ENCODE data around the gene KNCN.

KNCN gene

DNA sequence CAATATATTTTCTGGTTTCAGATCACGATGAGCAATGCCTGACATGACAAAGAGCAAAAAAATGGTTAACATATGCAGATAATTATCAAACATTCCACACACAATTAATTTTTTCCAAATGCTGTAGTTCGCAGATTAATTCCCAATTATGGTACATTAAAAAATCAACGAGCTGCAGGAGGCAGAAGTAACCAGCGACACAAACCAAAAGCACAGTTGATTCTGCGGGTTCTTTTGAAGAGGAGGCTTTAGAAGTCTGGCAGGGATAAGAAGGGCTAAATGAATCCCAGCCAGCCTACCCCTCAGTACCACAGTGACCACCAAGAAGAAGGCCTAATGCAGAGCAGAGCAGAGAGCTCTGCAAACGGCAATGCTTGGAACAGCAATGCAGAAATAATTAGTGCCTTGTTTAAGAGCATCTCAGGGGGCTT lies 17.0 kb upstream of the KNCN start:
- DNase-seq (ENCODE audit: low read depth): no peak

GRCh38 chr1:46563341-46563740 lies 11.9 kb upstream of the KNCN start:
- DNase-seq (ENCODE audit: low read depth): no peak

- DNase-seq (ENCODE audit: low read depth): no peak
These were observed 11.1 kb upstream of the KNCN start for GRCh38 chr1:46562498-46562897.

DNA sequence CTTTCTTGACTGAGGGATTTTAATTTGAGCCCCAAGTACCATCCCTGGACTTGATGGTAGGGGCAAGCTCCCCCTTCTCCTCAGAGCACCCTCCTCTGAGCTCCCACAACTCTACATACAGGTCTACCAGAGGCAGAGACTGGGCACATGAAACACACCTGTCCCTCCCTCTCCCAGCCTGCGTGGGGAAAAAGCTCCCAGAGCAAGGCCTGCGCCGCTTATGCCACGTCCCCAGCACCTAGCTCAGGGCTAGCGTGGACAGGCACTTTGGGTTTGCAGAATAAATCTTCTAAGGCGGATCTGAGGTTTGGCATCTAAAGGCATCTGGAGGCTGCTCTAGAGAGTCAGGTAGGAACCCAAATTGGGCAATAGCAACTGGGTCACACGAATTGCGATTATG lies 7.5 kb upstream of the KNCN start:
- no peak for DNase-seq (ENCODE audit: low read depth)

GRCh38 chr1:46558141-46558963 lies 6.9 kb upstream of the KNCN start:
- DNase-seq (ENCODE audit: low read depth): no peak

- DNase-seq (ENCODE audit: low read depth): no peak
These were observed 6.0 kb upstream of the KNCN start for GRCh38 chr1:46557403-46557802.

- DNase-seq (ENCODE audit: low read depth): peak; percentile 38
These were observed 5.4 kb upstream of the KNCN start for GRCh38 chr1:46556822-46557221.

DNA sequence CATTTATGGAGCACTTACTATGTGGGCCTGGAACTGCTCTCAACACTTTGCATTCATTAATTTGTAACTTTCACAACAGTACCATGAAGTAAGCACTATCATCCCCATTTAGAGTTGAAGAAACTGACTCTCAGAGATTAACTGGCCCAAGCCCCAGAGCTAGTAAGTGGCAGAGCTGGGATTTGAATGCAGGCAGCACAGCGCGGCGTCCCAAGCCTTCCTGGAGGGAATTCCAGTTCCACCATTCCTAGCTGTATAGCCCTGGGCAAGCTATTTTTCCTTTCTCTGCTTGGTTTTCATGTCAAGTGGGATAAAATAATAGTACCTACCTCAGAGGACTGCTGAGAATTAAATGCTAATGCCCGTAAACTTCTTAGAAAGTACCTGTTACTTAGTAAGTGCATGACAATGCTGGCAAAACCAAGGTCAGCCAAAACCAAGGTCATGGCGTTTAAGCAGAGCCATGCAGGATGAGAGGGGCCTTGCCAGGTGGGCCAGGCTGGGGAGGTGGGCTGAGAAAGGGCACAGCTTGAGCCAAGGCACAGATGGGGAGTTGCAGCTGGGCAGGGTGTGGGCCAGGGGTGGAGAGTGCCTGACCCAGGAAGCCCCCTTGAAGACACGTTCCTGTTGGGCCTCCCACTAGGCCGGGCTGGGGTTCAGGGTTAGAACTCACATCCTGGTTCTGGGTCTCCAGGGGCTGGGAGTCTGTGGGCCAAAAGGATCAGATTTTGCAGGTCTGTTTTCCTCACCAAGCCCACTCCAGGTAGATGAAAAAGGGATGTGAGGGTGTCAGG lies 4.6 kb upstream of the KNCN start:
- no peak for DNase-seq (ENCODE audit: low read depth)

DNA sequence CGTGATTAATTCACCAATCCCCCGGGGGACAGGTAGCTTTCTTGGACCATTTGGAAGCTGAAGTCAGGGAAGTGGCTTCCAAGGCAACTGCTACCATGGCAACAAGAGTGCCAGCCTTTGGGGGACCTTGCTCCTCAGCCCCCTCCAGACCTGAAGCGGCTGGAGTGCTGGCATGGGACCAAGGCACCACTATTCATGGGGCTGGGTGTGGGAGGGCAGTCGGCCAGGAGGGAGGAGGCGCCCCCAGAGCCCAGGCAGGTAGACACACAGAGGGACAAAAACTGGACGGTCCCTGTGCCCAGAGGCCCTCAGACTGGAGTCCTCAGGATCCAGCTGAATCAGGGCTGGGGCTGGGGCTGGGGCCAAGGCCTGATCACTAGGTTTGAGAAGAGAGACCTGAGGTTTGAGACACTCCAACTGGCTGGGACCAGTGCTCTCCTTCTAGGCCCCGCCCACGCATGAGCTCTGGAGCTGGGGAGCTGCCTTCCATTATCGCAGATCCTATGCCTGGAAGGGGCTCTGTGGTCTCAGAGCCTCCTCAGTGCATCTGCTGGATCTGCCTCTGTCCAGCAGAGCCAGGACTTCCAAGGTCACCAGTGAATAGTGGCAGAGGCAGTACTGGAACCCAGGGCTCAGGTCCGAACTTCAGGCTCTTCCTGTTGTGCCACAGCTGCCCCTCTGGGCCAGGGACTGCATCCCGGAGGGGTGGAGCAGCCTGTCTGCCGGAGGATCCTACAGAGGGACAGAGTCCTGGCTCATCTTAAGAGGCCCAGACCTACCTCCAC lies 3.3 kb upstream of the KNCN start:
- DNase-seq (ENCODE audit: low read depth): no peak

- no peak for DNase-seq (ENCODE audit: low read depth)
These were observed 2.8 kb upstream of the KNCN start for GRCh38 chr1:46554236-46554596.

- DNase-seq (ENCODE audit: low read depth): no peak
These were observed 2.1 kb upstream of the KNCN start for GRCh38 chr1:46553506-46553905.

GRCh38 chr1:46552357-46553237 lies 1.1 kb upstream of the KNCN start:
- no peak for DNase-seq (ENCODE audit: low read depth)

DNA sequence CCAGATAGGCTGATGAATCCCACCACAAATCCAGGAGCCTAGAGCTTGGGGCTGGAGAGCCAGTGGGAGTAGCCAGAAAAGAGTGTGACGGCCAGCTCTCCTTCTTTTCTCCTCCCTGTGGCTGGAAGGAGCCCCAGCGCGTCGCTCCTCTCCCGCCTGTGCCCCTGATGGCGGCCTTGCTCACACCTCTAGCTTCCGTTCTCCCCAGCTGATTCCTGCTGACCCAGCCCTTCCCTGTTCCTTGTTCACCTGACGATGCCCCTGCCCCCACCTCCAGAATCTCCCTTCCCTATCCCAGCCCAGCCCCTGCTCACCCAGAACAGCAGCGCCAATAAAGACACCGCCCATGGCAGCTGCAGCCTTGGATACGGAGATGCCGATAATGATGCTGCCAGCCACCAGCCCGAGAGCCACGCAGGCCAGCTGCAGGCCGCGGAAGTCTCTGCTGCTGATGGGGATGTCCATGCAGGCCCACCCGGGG lies 656 bp downstream of the KNCN start:
- no peak for DNase-seq (ENCODE audit: low read depth)

DNA sequence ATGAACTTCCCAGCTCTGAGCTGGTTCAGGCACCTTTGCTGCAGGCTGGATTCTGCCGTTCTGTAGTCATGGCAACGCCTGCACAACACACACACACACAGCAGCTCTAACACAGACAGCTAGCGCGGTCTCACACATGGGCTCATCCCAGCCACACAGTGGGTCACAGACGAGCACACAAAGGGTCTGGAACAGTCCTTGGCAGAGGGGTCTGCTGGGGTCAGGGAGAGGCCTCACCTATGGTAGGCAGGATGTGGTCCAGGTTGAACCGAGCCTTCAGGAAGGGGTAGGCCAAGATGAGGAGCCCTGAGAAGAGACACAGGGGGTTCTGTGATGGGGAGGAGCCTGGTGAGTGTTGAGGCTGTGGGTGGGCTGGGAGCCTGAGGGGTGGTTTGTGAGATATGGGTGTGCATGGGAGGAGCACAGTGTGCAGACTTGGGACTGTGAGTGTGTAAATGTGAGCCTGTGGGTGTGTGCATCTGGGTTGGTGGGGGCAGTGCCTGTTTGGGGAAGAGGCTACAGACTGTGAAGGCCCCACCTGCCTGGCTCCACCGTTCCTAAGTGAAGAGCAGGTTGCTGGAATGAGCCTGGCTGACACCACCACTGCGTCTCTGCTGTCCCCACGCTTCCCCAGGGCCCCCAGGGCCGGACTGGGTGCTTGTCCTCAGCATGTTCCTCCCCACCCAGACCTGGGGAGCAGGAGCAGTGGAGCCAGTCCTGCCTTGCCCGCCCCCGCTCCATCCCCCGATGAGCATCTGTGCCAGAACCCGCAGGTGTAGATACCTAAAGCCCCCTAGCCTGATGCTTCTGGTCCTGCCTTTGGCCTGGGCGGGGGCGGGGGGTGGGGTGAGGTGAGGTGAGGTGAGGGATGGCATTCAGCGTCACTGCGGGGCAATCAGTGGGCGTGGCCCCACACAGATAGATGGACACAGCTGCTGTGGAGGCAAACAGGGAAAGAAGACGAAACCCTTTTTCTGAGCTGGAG lies 1.5 kb downstream of the KNCN start:
- peak; percentile 28 for DNase-seq (ENCODE audit: low read depth)

DNA sequence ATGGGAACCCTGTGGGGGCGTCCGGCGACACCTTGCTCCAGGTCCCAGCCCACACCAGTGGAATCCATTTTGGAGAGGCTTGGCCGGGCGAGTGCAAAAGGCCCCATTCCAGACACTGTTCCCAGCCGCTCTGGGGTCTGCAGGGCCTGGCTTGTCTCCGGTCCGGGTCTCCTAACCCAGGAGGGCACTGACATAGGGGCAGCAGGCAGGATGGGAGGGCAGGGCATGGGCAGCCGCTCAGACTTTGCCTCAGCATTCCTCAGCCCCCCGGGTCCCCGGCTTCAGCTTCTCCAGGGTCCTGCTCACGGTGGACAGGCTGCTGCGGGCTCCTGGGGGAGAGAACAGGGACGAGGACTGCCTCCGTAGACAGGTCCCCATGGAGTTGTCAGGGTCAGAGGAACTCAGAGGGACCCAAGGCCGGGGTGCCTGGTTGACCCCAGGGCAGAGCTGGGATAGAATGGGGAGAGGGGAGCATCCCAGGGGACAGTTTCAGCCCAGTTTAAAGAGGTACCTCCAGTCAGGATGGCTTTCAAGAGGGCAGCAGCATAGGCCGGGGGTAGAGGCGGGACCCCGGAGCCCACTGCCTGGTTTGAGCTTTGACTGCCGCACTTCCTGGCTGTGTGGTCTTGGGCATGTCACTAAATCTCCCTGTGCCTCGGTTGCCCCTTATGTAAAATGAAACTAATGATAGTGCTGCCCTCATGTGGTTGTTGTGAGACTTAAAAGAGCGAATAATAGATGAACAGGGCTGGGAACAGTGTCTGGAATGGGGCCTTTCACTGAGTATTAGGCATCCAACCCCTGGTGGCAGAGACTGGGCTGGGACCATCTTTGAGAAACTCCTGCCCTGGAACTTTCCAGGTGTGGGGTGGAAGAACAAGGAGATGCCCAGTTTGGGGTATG lies 3.7 kb downstream of the KNCN start:
- DNase-seq (ENCODE audit: low read depth): no peak

DNA sequence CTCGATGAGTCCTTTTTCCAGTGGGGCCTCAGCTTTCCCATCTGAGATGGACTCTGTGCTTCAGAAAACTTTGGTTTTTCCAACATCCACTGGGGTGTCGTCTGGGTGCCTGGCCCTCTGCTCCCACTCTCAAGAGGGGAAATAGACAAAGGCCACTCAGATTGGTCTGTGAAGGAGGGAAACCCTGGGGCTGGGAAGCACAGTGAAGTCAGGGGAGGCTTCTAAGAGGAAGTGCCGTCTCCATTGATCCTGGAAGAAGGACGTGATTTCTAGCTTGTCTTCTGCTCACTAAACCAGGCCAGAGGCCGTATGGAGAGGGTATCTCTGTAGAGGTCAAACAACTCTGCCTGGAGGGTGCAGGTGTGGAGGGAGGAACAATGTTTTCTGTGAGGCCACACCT lies 5.2 kb downstream of the KNCN start:
- no peak for DNase-seq (ENCODE audit: low read depth)

- DNase-seq (ENCODE audit: low read depth): no peak
These were observed 5.7 kb downstream of the KNCN start for GRCh38 chr1:46545784-46546183.

DNA sequence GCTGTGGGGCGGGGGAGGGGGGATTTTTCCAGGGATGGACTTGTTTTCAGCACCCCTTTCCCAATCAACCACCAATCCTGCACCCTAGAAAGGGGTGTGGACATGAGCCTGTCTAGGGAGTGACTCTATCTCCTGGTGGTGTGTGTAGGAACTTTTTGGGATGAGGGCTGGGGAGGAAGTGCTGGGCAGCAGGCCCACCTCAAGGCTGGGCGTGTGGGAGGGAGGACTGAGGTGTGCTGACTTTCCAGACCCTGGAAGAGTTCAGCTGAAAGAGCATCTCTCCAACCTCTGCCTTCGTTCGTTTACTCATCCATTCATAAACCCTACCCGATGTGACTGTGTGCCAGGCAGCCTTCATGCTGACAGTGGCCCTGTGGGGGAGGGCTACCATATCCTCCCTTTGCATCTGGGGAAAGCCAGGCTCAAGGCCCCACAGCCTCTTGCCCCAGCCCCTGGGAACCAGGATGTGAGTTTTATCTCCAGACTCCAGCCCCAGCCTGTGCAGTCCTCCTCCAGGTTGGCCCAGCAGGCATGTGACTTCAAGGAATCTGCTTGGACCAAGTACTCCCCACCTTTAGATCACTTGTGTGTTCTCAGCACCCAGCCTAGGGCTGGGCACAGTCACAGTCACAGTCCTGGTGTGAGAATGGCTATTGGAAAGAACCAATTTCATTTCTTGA lies 6.7 kb downstream of the KNCN start:
- no peak for DNase-seq (ENCODE audit: low read depth)
